WTC11 (cell line): ENCODE data around the gene SRPRB. TPM values are rescaled to one million over a fixed set of nuclear protein-coding genes. Genes with fewer than 3 reads are reported as not detected.

Experiments
- ATAC-seq: fragments of 200-7000 bp; cut with Tn5 transposase; 2 replicates; pipeline ENCODE4 v1.10.0; 2021; ENCODE audit warnings: mild to moderate bottlenecking, moderate library complexity
- CTCF ChIA-PET: fragments of 300-600 bp; sonication (Branson Sonifier 250); formaldehyde crosslinking; loops from one replicate; lab custom pipeline; 2021; ENCODE audit warnings: antibody characterized with exemption; lab: Charles Lee
- POLR2A ChIA-PET: fragments of 350-600 bp; sonication (Branson Sonifier 250); formaldehyde crosslinking; loops from one replicate; lab custom pipeline; 2021; ENCODE audit warnings: antibody characterized with exemption; lab: Charles Lee
- DNase-seq: peaks from one replicate; pipeline ENCODE4 v3.0.0; 2021; ENCODE audit warnings: low spot score
- H3K27ac Mint-ChIP-seq: 2 replicates; pipeline ENCODE4 v1.8.0; 2021; ENCODE audit warnings: mixed read lengths
- H3K27me3 Mint-ChIP-seq: 2 replicates; pipeline ENCODE4 v1.8.0; 2021; ENCODE audit warnings: low read depth, mild to moderate bottlenecking, moderate library complexity, mixed read lengths
- H3K36me3 Mint-ChIP-seq: 2 replicates; pipeline ENCODE4 v1.8.0; 2021; ENCODE audit warnings: mixed read lengths
- H3K4me1 Mint-ChIP-seq: 2 replicates; pipeline ENCODE4 v1.8.0; 2022; ENCODE audit warnings: mixed read lengths
- H3K4me3 Mint-ChIP-seq: 2 replicates; pipeline ENCODE4 v1.8.0; 2021; ENCODE audit warnings: mild to moderate bottlenecking, moderate library complexity, mixed read lengths
- H3K9me3 Mint-ChIP-seq: 2 replicates; pipeline ENCODE4 v1.8.0; 2021; ENCODE audit warnings: mixed read lengths
- AR ChIP-seq: fragments of 250-450 bp; sonication (Bioruptor Pico); IDR thresholded peaks from 2 replicates; pipeline ENCODE4 v1.9.0; 2021; ENCODE audit warnings: mild to moderate bottlenecking
- CREB1 ChIP-seq: sonication (generic); formaldehyde crosslinking; IDR thresholded peaks from 2 replicates; pipeline ENCODE4 v1.8.0; 2023; ENCODE audit warnings: mild to moderate bottlenecking, missing genetic modification reagents
- CTCF ChIP-seq: fragments of 200-600 bp; IDR thresholded peaks from 2 replicates; pipeline ENCODE4 v1.8.0; 2022; ENCODE audit warnings: antibody characterized with exemption
- ERG ChIP-seq: fragments of 250-450 bp; sonication (Bioruptor Pico); IDR thresholded peaks from 2 replicates; pipeline ENCODE4 v1.8.0; 2021; ENCODE audit warnings: mild to moderate bottlenecking
- GABPB1 ChIP-seq: sonication (generic); formaldehyde crosslinking; IDR thresholded peaks from 2 replicates; pipeline ENCODE4 v1.8.1; 2023; ENCODE audit warnings: mild to moderate bottlenecking, missing genetic modification reagents
- GRHL2 ChIP-seq: fragments of 250-450 bp; sonication (Bioruptor Pico); IDR thresholded peaks from 2 replicates; pipeline ENCODE4 v1.8.0; 2022; ENCODE audit warnings: mild to moderate bottlenecking, moderate library complexity; ENCODE audit not compliant: insufficient replicate concordance, severe bottlenecking
- GTF2I ChIP-seq: fragments of 250-450 bp; sonication (Bioruptor Pico); conservative IDR thresholded peaks from 2 replicates; pipeline ENCODE4 v1.4.0; 2021; ENCODE audit warnings: mild to moderate bottlenecking
- HMGA2 ChIP-seq: fragments of 250-450 bp; sonication (Bioruptor Pico); IDR thresholded peaks from 2 replicates; pipeline ENCODE4 v1.4.0; 2021; ENCODE audit warnings: mild to moderate bottlenecking, moderate library complexity
- IRF2 ChIP-seq: sonication (generic); formaldehyde crosslinking; IDR thresholded peaks from 2 replicates; pipeline ENCODE4 v1.8.0; 2022; ENCODE audit warnings: low read depth, missing genetic modification reagents, borderline replicate concordance
- KAT7 ChIP-seq: sonication (generic); formaldehyde crosslinking; IDR thresholded peaks from 2 replicates; pipeline ENCODE4 v1.8.1; 2023; ENCODE audit warnings: missing genetic modification reagents, mild to moderate bottlenecking, borderline replicate concordance
- MLX ChIP-seq: sonication (generic); formaldehyde crosslinking; IDR thresholded peaks from 2 replicates; pipeline ENCODE4 v1.8.1; 2023; ENCODE audit warnings: mild to moderate bottlenecking, missing genetic modification reagents, moderate library complexity
- NFE2L1 ChIP-seq: sonication (generic); formaldehyde crosslinking; IDR thresholded peaks from 2 replicates; pipeline ENCODE4 v1.8.1; 2023; ENCODE audit warnings: missing genetic modification reagents
- RORB ChIP-seq: fragments of 250-450 bp; sonication (Bioruptor Pico); IDR thresholded peaks from 2 replicates; pipeline ENCODE4 v1.9.0; 2021; ENCODE audit warnings: mild to moderate bottlenecking
- SOX15 ChIP-seq: fragments of 250-450 bp; sonication (Bioruptor Pico); IDR thresholded peaks from 2 replicates; pipeline ENCODE4 v1.9.0; 2021; ENCODE audit warnings: mild to moderate bottlenecking
- SP1 ChIP-seq: sonication (generic); formaldehyde crosslinking; conservative IDR thresholded peaks from 2 replicates; pipeline ENCODE4 v1.8.1; 2022; ENCODE audit warnings: missing genetic modification reagents
- TEAD1 ChIP-seq: sonication (generic); formaldehyde crosslinking; IDR thresholded peaks from 2 replicates; pipeline ENCODE4 v1.8.0; 2022; ENCODE audit warnings: mild to moderate bottlenecking, missing genetic modification reagents
- ZNF219 ChIP-seq: sonication (generic); formaldehyde crosslinking; IDR thresholded peaks from 2 replicates; pipeline ENCODE4 v1.8.0; 2023; ENCODE audit warnings: missing genetic modification reagents, mild to moderate bottlenecking, borderline replicate concordance
- ZNF263 ChIP-seq: sonication (generic); formaldehyde crosslinking; IDR thresholded peaks from 2 replicates; pipeline ENCODE4 v1.8.1; 2022; ENCODE audit warnings: low read depth, mild to moderate bottlenecking, moderate library complexity, missing genetic modification reagents
- ZNF423 ChIP-seq: fragments of 250-450 bp; sonication (Bioruptor Pico); IDR thresholded peaks from 2 replicates; pipeline ENCODE4 v2.1.2; 2022; ENCODE audit warnings: mild to moderate bottlenecking, moderate library complexity
- total RNA-seq: library from RNA; stranded (reverse); gene quantifications from 3 replicates; pipeline ENCODE4 v1.2.3, GENCODE V29; 2021
- TF ChIP-seq, protein P1 (sequence below): sonication (generic); formaldehyde crosslinking; IDR thresholded peaks from 2 replicates; pipeline ENCODE4 v1.8.1; 2022; ENCODE audit warnings: mild to moderate bottlenecking, missing genetic modification reagents, moderate library complexity, borderline replicate concordance

The SRPRB gene
- total RNA-seq, 1 experiment from 2014 or later: 40.9 TPM

GRCh38 chr3:133788024-133788423 lies 17.6 kb upstream of the SRPRB start (continued):
- TF ChIP-seq RORB: no peak

GRCh38 chr3:133792171-133792763 lies 13.3 kb upstream of the SRPRB start:
- Mint-ChIP-seq H3K27me3 (peaks cover 12% of the 10 kb centered on the region; the same call in 1 of the 2 replicates), H3K4me1 (peaks cover 3% of the 10 kb centered on the region; the same call in 1 of the 2 replicates), H3K4me3 (no peak overlapping the region), H3K27ac (no peak overlapping the region), H3K9me3 (peaks cover 82% of the 10 kb centered on the region), H3K36me3 (peaks cover 53% of the 10 kb centered on the region)
- TF ChIP-seq CTCF (no peak), ZNF263 (CRISPR knock-in tag) (no peak), GRHL2 (no peak), MLX (CRISPR knock-in tag) (no peak), CREB1 (CRISPR knock-in tag) (no peak), HMGA2 (no peak), GABPB1 (CRISPR knock-in tag) (no peak), SOX15 (CRISPR knock-in tag) (no peak), KAT7 (CRISPR knock-in tag) (no peak)
- TF ChIP-seq, protein P1, sequence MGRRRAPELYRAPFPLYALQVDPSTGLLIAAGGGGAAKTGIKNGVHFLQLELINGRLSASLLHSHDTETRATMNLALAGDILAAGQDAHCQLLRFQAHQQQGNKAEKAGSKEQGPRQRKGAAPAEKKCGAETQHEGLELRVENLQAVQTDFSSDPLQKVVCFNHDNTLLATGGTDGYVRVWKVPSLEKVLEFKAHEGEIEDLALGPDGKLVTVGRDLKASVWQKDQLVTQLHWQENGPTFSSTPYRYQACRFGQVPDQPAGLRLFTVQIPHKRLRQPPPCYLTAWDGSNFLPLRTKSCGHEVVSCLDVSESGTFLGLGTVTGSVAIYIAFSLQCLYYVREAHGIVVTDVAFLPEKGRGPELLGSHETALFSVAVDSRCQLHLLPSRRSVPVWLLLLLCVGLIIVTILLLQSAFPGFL: no peak
- ChIA-PET POLR2A (no interaction called here), CTCF (no interaction called here)
- no peak for ATAC-seq
- DNase-seq: no peak

- no peak overlapping the region for H3K4me3 Mint-ChIP-seq
- H3K4me1 Mint-ChIP-seq: peaks cover 3% of the 10 kb centered on the region; the same call in 1 of the 2 replicates
- ChIA-PET CTCF (no interaction called here), POLR2A (no interaction called here)
- no peak for ATAC-seq
- H3K36me3 Mint-ChIP-seq: peaks cover 25% of the 10 kb centered on the region
- H3K27ac Mint-ChIP-seq: no peak overlapping the region
- no peak for TF ChIP-seq NFE2L1 (CRISPR knock-in tag)
- peaks cover 49% of the 10 kb centered on the region for H3K9me3 Mint-ChIP-seq
- H3K27me3 Mint-ChIP-seq: peaks cover 15% of the 10 kb centered on the region
- no peak for DNase-seq
Measured at GRCh38 chr3:133797396-133798105, 8.1 kb upstream of the SRPRB start.

DNA sequence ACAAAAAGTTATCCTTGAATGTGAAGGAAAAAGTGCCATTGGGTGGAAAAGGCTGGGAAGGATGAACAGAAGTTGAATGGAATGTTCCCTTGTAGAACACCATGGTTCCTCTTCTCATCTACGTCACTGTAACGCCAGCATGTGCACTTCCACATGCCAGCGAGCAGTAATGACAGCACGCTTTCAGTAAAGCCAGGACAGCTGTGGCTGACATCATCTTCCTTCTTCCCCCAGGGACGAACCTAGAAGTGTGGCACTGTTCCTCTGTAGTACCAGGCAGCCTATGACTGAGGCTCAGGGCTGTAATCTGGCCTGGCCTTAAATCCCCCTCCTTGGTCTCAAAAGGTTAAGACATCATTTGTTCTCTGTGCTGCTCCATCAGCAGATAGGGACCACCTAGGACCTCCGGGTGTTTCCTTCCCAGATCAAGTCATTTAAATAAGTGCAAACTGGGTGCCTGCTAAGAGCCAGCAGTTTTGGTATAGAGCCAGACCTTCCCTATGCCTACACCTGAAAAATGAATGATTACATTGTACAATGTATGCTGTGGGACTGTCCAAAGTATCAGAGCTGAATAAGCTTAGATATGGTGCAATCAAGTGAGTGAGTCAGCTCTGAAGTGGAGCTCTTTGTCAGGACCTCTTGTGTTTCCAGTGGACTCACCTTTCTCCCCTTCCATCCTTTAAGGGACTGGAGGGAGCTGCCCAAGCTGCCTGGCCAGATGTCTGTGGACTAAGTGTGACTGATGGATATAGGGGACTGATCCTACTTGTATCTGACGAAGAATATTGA lies 5.6 kb upstream of the SRPRB start:
- CTCF ChIA-PET: no interaction called here

More for the DNA sequence above, 5.6 kb upstream of the SRPRB start:
- Mint-ChIP-seq H3K36me3 (peaks cover 13% of the 10 kb centered on the region), H3K9me3 (peaks cover 28% of the 10 kb centered on the region), H3K27me3 (peaks cover 19% of the 10 kb centered on the region), H3K4me3 (no peak overlapping the region), H3K4me1 (peaks cover 4% of the 10 kb centered on the region), H3K27ac (no peak overlapping the region)
- DNase-seq: no peak
- POLR2A ChIA-PET: no interaction called here
- TF ChIP-seq ERG (CRISPR knock-in tag) (no peak), IRF2 (CRISPR knock-in tag) (no peak), AR (no peak), TEAD1 (CRISPR knock-in tag) (no peak), ZNF423 (no peak), GTF2I (CRISPR knock-in tag) (no peak), NFE2L1 (CRISPR knock-in tag) (no peak), SP1 (CRISPR knock-in tag) (no peak), ZNF219 (CRISPR knock-in tag) (no peak)
- no peak for ATAC-seq
